Measurements from ENCODE around the gene POLE.

Gene POLE

DNA sequence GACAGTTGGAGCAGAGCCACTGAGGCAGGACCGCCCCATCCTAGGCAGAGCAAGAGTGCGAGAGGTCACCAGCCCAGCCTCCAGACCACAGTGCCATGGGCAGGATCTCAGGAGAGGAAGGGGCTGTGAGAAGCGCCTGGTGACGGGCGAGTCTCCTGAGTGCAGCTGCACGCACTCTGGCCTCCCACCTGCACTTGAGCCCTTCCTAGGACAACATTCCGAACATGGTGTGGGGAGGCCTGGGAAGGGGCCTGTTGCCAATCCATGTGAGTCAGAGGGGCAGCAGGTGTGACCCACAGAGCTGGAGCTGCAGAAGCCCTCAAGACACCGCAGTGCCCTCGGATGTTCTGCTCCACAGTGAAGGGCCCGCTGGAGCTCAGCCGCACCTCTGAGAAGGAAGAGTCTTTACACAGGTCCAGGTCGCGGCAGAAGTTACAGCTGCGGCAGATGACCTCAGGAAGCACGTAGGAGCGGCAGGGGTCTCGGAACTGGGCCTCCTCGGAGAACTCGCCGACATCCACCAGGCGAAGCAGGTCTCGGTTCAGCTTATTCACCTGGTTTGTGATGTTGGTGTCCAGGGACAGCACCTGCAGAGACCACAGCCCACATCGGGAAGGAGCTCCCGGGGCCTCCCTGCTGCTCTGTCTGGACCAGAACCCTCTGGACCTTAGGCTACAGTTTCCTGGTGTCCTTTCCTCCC, 61.3 kb downstream of the POLE start:
- Histone ChIP-seq H3K27ac (ENCODE audit: low read depth, low read length) (no peak overlapping the region), H3K4me3 (ENCODE audit: low read depth, low read length) (no peak overlapping the region), H3K36me3 (ENCODE audit: insufficient read depth, low read length) (peaks cover 9% of the 10 kb centered on the region), H3K4me1 (ENCODE audit: control insufficient read depth, insufficient read depth, low read length, unreplicated experiment) (peaks cover 8% of the 10 kb centered on the region), H2AFZ (ENCODE audit: low read length, unreplicated experiment) (no peak overlapping the region), H3K79me2 (ENCODE audit: control insufficient read depth, insufficient read depth, low read length, unreplicated experiment) (no peaks in the 10 kb centered on the region), H3K27me3 (ENCODE audit: insufficient read depth, low read length) (no peaks in the 10 kb centered on the region)

GRCh38 chr12:132624910-132625630, 62.1 kb downstream of the POLE start:
- Histone ChIP-seq H3K27me3 (ENCODE audit: insufficient read depth, low read length) (peaks cover 6% of the 10 kb centered on the region), H3K27ac (ENCODE audit: low read depth, low read length) (no peak overlapping the region), H3K79me2 (ENCODE audit: control insufficient read depth, insufficient read depth, low read length, unreplicated experiment) (no peaks in the 10 kb centered on the region), H3K36me3 (ENCODE audit: insufficient read depth, low read length) (peaks cover 6% of the 10 kb centered on the region), H3K4me1 (ENCODE audit: control insufficient read depth, insufficient read depth, low read length, unreplicated experiment) (peaks cover 8% of the 10 kb centered on the region), H3K4me3 (ENCODE audit: low read depth, low read length) (no peak overlapping the region), H2AFZ (ENCODE audit: low read length, unreplicated experiment) (no peak overlapping the region)

DNA sequence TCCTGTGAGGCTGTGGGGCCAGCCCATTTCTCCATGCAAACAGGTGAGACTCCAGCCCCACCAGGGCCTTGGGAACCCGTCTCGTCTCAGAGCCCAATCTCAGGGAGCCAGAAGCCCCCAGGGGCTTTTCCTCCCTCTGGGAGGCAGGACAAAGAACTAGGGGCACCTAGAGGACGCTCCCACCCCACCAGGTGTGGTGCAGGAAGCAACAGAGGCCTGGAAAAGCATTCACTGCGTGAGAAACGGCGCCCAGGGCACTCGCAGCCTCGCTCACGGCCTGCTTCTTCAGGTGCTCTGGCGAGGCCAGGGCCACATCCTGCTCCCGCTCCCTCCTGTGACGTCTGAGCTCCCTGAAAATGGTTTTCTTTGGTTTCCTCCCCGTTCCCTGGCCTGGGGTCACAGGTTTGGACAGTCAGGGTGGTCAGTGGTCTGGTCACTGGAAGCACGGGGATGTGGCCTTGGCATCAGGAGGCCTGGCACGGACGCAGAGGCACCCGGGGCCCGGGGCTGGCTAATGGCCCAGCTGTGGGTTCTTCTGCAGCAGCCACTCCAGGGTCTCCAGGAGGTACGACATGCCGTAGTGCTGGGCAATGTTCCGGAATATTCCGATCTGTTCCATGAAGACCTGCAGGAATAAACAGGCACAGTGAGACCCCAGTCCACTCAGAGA, 62.8 kb downstream of the POLE start:
- H3K27me3 ChIP-seq (ENCODE audit: insufficient read depth, low read length): peaks cover 13% of the 10 kb centered on the region
- H3K4me1 ChIP-seq (ENCODE audit: control insufficient read depth, insufficient read depth, low read length, unreplicated experiment): peaks cover 8% of the 10 kb centered on the region
- no peak overlapping the region for H3K27ac ChIP-seq (ENCODE audit: low read depth, low read length)
- H3K79me2 ChIP-seq (ENCODE audit: control insufficient read depth, insufficient read depth, low read length, unreplicated experiment): no peaks in the 10 kb centered on the region
- peaks cover under 1% of the 10 kb centered on the region; the same call in 1 of the 2 replicates for H3K36me3 ChIP-seq (ENCODE audit: insufficient read depth, low read length)
- no peak overlapping the region for H3K4me3 ChIP-seq (ENCODE audit: low read depth, low read length)
- no peak overlapping the region for H2AFZ ChIP-seq (ENCODE audit: low read length, unreplicated experiment)

DNA sequence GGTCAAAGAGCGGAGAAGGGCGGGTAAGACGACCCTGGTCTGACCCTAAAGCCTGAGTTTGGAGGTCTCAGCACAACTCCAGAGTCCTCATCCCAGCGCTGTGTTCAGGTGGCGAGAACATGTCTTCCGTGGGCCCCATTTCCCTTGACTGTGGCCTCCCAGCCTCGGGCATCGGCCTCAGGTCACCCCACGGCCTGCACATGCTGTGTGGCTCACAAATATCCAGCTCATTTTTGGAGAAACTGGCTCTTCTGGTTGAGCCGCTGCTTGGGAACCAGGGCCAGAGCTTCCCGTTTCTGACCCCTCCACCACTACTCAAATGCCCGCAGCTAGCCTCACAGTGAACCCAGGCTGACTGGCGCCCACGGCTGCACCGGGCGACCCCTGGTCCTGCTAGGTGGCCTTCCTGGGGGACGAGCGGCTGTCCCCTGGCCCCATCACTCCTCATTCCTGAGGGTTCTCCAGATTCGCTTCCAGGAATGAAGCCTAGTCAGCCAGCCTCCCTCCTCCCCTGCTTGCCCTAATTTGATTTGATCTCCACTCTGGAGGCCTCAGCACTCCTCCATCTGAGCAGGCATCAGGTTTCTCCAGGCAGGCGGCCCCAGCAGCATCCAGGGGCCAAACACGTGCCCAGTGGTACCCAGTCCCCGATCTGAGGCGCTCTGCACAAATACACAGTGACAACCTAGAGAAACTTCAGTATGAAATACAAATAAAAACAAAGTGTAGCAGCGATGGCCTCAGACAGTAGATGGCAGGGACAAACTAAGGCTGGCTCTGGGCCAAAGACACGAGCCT, 63.9 kb downstream of the POLE start:
- Histone ChIP-seq H3K79me2 (ENCODE audit: control insufficient read depth, insufficient read depth, low read length, unreplicated experiment) (no peaks in the 10 kb centered on the region), H3K4me1 (ENCODE audit: control insufficient read depth, insufficient read depth, low read length, unreplicated experiment) (peaks cover 8% of the 10 kb centered on the region), H3K27me3 (ENCODE audit: insufficient read depth, low read length) (peaks cover 16% of the 10 kb centered on the region), H3K4me3 (ENCODE audit: low read depth, low read length) (no peak overlapping the region), H3K36me3 (ENCODE audit: insufficient read depth, low read length) (no peaks in the 10 kb centered on the region), H2AFZ (ENCODE audit: low read length, unreplicated experiment) (no peak overlapping the region), H3K27ac (ENCODE audit: low read depth, low read length) (peak overlapping the region; percentile 40)

DNA sequence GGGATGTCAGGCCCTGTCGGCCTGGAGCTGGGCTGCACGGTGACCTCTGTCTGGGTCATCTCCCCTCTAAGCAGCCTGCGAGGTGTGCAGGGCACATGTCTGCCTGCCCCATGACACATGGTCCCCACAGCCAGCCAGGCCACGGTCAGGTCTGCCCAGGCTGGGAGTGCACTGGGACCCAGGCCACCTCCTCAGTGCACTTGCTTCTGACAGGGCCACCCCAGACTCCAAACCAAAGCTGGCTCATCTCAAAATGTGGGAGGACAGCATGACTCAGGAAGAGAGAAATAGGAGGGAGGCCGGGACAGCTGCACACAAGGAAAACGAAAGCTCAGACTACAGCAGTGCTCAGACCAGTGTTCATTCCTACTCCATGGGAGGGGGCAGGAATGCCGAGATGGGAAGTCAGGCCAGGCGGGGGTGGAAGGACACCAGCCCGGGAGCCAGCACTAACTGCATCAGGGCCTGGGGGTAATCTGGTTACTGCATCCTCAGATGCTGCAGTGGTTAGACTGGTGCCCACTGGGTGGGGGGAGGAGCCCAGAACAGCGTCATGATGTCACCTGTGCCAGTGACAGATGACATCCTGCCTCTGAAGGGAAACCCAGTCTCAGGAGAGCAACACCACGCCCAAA, 64.6 kb downstream of the POLE start:
- H3K4me3 ChIP-seq (ENCODE audit: low read depth, low read length): peak overlapping the region; percentile 35; the same call in 1 of the 2 replicates
- no peaks in the 10 kb centered on the region for H3K79me2 ChIP-seq (ENCODE audit: control insufficient read depth, insufficient read depth, low read length, unreplicated experiment)
- H3K36me3 ChIP-seq (ENCODE audit: insufficient read depth, low read length): no peaks in the 10 kb centered on the region
- H3K27ac ChIP-seq (ENCODE audit: low read depth, low read length): peak overlapping the region; percentile 40
- H2AFZ ChIP-seq (ENCODE audit: low read length, unreplicated experiment): no peak overlapping the region
- H3K27me3 ChIP-seq (ENCODE audit: insufficient read depth, low read length): peaks cover 23% of the 10 kb centered on the region
- peaks cover 8% of the 10 kb centered on the region for H3K4me1 ChIP-seq (ENCODE audit: control insufficient read depth, insufficient read depth, low read length, unreplicated experiment)

DNA sequence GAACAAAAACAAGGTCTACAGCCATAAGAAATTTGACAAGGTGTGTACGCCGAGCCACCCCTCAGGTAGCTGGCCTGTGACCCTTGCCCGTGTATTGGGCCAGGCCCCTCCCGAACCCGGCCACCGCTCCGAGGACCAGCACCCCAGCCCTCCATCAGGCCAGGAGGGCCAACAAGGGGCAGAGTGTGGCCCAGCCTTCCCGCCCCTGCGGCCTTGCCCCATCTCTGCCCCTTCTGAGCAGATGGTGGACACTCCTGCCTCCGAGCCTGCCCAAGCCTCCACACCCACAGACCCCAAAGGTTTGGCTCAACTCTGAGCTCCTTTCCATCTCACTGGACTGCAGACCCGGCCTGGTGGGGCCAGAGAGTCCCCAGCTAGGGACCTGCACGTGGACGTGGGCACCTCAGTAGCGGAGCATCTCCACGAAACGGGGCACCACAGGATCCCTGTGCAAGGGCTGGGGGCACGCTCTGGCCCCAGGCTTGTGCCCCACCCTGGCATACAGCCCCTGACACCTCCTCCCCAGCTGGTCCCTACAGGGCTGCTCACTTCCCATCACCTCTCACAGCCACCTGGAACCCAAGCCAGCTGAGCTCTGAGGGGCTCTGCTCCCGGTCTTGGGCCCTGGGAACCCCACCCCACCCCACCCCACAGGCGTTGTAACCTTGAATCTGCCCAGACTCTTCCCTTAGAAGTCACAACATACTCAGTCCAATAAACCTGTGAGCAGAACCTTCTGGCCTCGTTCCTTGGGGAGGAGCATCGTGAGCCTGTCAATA, 65.3 kb downstream of the POLE start:
- Histone ChIP-seq H3K27ac (ENCODE audit: low read depth, low read length) (no peak overlapping the region), H2AFZ (ENCODE audit: low read length, unreplicated experiment) (no peak overlapping the region), H3K79me2 (ENCODE audit: control insufficient read depth, insufficient read depth, low read length, unreplicated experiment) (no peaks in the 10 kb centered on the region), H3K27me3 (ENCODE audit: insufficient read depth, low read length) (peaks cover 30% of the 10 kb centered on the region), H3K4me1 (ENCODE audit: control insufficient read depth, insufficient read depth, low read length, unreplicated experiment) (peaks cover 8% of the 10 kb centered on the region), H3K36me3 (ENCODE audit: insufficient read depth, low read length) (no peaks in the 10 kb centered on the region), H3K4me3 (ENCODE audit: low read depth, low read length) (no peak overlapping the region)

GRCh38 chr12:132620899-132621656, 66.1 kb downstream of the POLE start:
- Histone ChIP-seq H3K4me1 (ENCODE audit: control insufficient read depth, insufficient read depth, low read length, unreplicated experiment) (peaks cover 8% of the 10 kb centered on the region), H2AFZ (ENCODE audit: low read length, unreplicated experiment) (no peak overlapping the region), H3K27ac (ENCODE audit: low read depth, low read length) (no peak overlapping the region), H3K27me3 (ENCODE audit: insufficient read depth, low read length) (peaks cover 38% of the 10 kb centered on the region), H3K36me3 (ENCODE audit: insufficient read depth, low read length) (no peaks in the 10 kb centered on the region), H3K79me2 (ENCODE audit: control insufficient read depth, insufficient read depth, low read length, unreplicated experiment) (no peaks in the 10 kb centered on the region), H3K4me3 (ENCODE audit: low read depth, low read length) (no peak overlapping the region)

- peaks cover 8% of the 10 kb centered on the region for H3K4me1 ChIP-seq (ENCODE audit: control insufficient read depth, insufficient read depth, low read length, unreplicated experiment)
- no peak overlapping the region for H3K4me3 ChIP-seq (ENCODE audit: low read depth, low read length)
- H3K79me2 ChIP-seq (ENCODE audit: control insufficient read depth, insufficient read depth, low read length, unreplicated experiment): no peaks in the 10 kb centered on the region
- no peaks in the 10 kb centered on the region for H3K36me3 ChIP-seq (ENCODE audit: insufficient read depth, low read length)
- H3K27me3 ChIP-seq (ENCODE audit: insufficient read depth, low read length): peaks cover 46% of the 10 kb centered on the region
- no peak overlapping the region for H2AFZ ChIP-seq (ENCODE audit: low read length, unreplicated experiment)
- H3K27ac ChIP-seq (ENCODE audit: low read depth, low read length): no peak overlapping the region
These were observed 66.8 kb downstream of the POLE start for GRCh38 chr12:132620113-132620898.

Data from ACC112 (cell line).